HepG2 (cell line): Measurements from ENCODE around the gene CFAP100. TPM values are rescaled to one million over a fixed set of nuclear protein-coding genes. Genes with fewer than 3 reads are reported as not detected.

Experiments
- ATAC-seq: fragments of 200-7000 bp; cut with Tn5 transposase; 3 replicates; pipeline ENCODE4 v1.9.1; 2020; ENCODE audit warnings: mild to moderate bottlenecking, moderate library complexity
- Bru-seq: library from RNA; stranded (reverse); fragments of 400-500 nt; gene quantifications from one replicate; lab custom pipeline; 2021; lab: Mats Ljungman, UMichigan
- BruChase-seq, 2 experiments: library from RNA; stranded (reverse); fragments of 400-500 nt; gene quantifications; one replicate each; lab custom pipeline; 2021; lab: Mats Ljungman, UMichigan
- BruUV-seq: library from RNA; stranded (reverse); fragments of 400-500 nt; replicated peaks from 2 replicates; lab custom pipeline; 2021; lab: Mats Ljungman, UMichigan
- CTCF ChIA-PET: fragments of 300-600 bp; formaldehyde crosslinking; extraction: SDS; loops from one replicate; lab custom pipeline; 2021; ENCODE audit warnings: low total read pairs, inconsistent platforms, low intra/inter-chr PET ratio; lab: Yijun Ruan, JAX
- POLR2A ChIA-PET: fragments of 350-600 bp; sonication (Branson Sonifier 250); formaldehyde crosslinking; loops from one replicate; lab custom pipeline; 2020; ENCODE audit warnings: antibody characterized with exemption, inconsistent platforms; lab: Yijun Ruan, JAX
- DNase-seq: peaks from one replicate; pipeline ENCODE4 v3.0.0-alpha.2; 2015; ENCODE audit warnings: low spot score
- FAIRE-seq: peaks from 3 replicates; lab custom pipeline; 2011; peaks lifted over from hg19 to GRCh38; lab: Jason Lieb, UNC
- H2AFZ ChIP-seq: one replicate; pipeline ENCODE4 v1.6.1; 2011; ENCODE audit warnings: low read length, inconsistent platforms
- H3K27ac ChIP-seq: fragments of 300-600 bp; 3 replicates; pipeline ENCODE4 v1.8.0; 2011; ENCODE audit warnings: mixed run types, mild to moderate bottlenecking, mixed read lengths, low read length, inconsistent platforms; ENCODE audit not compliant: insufficient read depth; ENCODE audit errors: extremely low read length
- H3K27me3 ChIP-seq, 2 experiments: fragments of 200-600 bp in 1 of 2; 2 replicates in 1 of 2; 3 replicates in 1 of 2; pipeline versions ENCODE4 v1.6.0 to v1.8.0; 2011; ENCODE audit warnings: low read length in 2 of 2, mild to moderate bottlenecking in 2 of 2, moderate library complexity in 2 of 2, inconsistent platforms in 1 of 2; ENCODE audit not compliant: insufficient read depth in 2 of 2, control insufficient read depth in 1 of 2
- H3K36me3 ChIP-seq, 2 experiments: fragments of 200-600 bp in 1 of 2; replicated peaks in 1 of 2; 2 replicates in 1 of 2; 3 replicates in 1 of 2; pipeline versions ENCODE4 v1.5.1 to v1.8.0; 2011; ENCODE audit warnings: low read length in 2 of 2, inconsistent platforms in 1 of 2; ENCODE audit not compliant: insufficient read depth in 2 of 2, control insufficient read depth in 1 of 2
- H3K4me1 ChIP-seq: 2 replicates; pipeline ENCODE4 v1.5.1; 2012; ENCODE audit warnings: low read length, inconsistent platforms; ENCODE audit not compliant: insufficient read depth
- H3K4me2 ChIP-seq: 2 replicates; pipeline ENCODE4 v1.6.0; 2011; ENCODE audit warnings: low read depth, low read length, inconsistent platforms
- H3K4me3 ChIP-seq, 3 experiments: fragments of 200-600 bp in 1 of 3; sonication (generic), shearing (Covaris generic) in 1 of 3; replicated peaks in 1 of 3; 2 replicates each; pipeline ENCODE4 v1.5.1; 2011 to 2016; ENCODE audit warnings: low read length in 3 of 3, inconsistent platforms in 2 of 3, low read depth in 2 of 3, mild to moderate bottlenecking in 2 of 3, control low read depth in 1 of 3, mixed read lengths in 1 of 3; ENCODE audit not compliant: insufficient read depth in 1 of 3
- H3K79me2 ChIP-seq: one replicate; pipeline ENCODE4 v1.6.1; 2011; ENCODE audit warnings: low read length, inconsistent platforms; ENCODE audit not compliant: insufficient read depth
- H3K9ac ChIP-seq: 2 replicates; pipeline ENCODE4 v1.6.0; 2011; ENCODE audit warnings: mild to moderate bottlenecking, low read depth, low read length, inconsistent platforms; ENCODE audit not compliant: insufficient read depth
- H3K9me3 ChIP-seq: 2 replicates; pipeline ENCODE4 v1.5.1; 2012; ENCODE audit warnings: mild to moderate bottlenecking, low read length
- H4K20me1 ChIP-seq: 2 replicates; pipeline ENCODE4 v1.6.0; 2011; ENCODE audit warnings: inconsistent platforms, mild to moderate bottlenecking, low read length, moderate library complexity; ENCODE audit not compliant: insufficient read depth
- ARID2 ChIP-seq: sonication (generic); formaldehyde crosslinking; IDR thresholded peaks from 2 replicates; pipeline ENCODE4 v1.8.1; 2022; ENCODE audit warnings: mild to moderate bottlenecking, missing genetic modification reagents, borderline replicate concordance
- DBP ChIP-seq: sonication (generic); formaldehyde crosslinking; IDR thresholded peaks from 2 replicates; pipeline ENCODE4 v1.4.0; 2020; ENCODE audit warnings: missing genetic modification reagents; ENCODE audit errors: not compliant biosample characterization
- MAFG ChIP-seq: sonication (generic); formaldehyde crosslinking; IDR thresholded peaks from 2 replicates; pipeline ENCODE4 v1.5.1; 2020; ENCODE audit warnings: mild to moderate bottlenecking, missing genetic modification reagents
- PHF8 ChIP-seq: sonication (generic); formaldehyde crosslinking; IDR thresholded peaks from 2 replicates; pipeline ENCODE4 v1.5.0; 2020; ENCODE audit warnings: missing genetic modification reagents
- ZBTB34 ChIP-seq: sonication (generic); formaldehyde crosslinking; IDR thresholded peaks from 2 replicates; pipeline ENCODE4 v1.8.0; 2022; ENCODE audit warnings: mild to moderate bottlenecking, missing genetic modification reagents
- WGBS: methylation state at CpG from one replicate; pipeline ENCODE4 v1.1.6; 2017; ENCODE audit warnings: low lambda C conversion rate; 5-methylcytosine and 5-hydroxymethylcytosine counted together
- in situ Hi-C: cut with HindIII; loops from 2 replicates; pipeline ENCODE4 v1.10.0; 2017; ENCODE audit warnings: low pct_unique_long_range_greater_than_20kb; ENCODE audit not compliant: extremely low pct_ligation_motif_present
- intact Hi-C: fragments of 100-400 bp; cut with micrococcal nuclease; formaldehyde crosslinking; loops from one replicate; pipeline ENCODE4 v1.10.0; 2022; ENCODE audit not compliant: unreplicated experiment
- long read RNA-seq, 2 experiments: library from RNA in 1 of 2; library from polyadenylated mRNA in 1 of 2; stranded (forward) in 1 of 2; unstranded in 1 of 2; transcript quantifications; one replicate each; pipeline ENCODE4 v2.0.0, GENCODE V29; 2019 to 2022
- polyA minus RNA-seq, 3 experiments: library from RNA; depleted of rRNA, polyadenylated mRNA; stranded (reverse); fragments of >200 nt; gene quantifications; 2 replicates each; pipeline ENCODE4 v1.2.3, GENCODE V29; 2011; ENCODE audit warnings: low replicate concordance in 1 of 3
- polyA plus RNA-seq, 8 experiments: library from polyadenylated mRNA; depleted of rRNA in 3 of 8; stranded (reverse) in 7 of 8; unstranded in 1 of 8; fragments of >200 nt; fragmentation: Illumina TruSeq in 4 of 8; extraction: Trizol in 4 of 8; gene quantifications; 2 replicates each; pipeline versions ENCODE4 v1.2.1 to v1.2.3, GENCODE V29; 2011 to 2016; ENCODE audit warnings: low read depth in 4 of 8, missing spikeins in 1 of 8, mixed read lengths in 1 of 8; ENCODE audit not compliant: insufficient read depth in 1 of 8
- total RNA-seq, 5 experiments: library from RNA; depleted of rRNA; stranded (reverse); fragments of >200 nt; fragmentation: Illumina TruSeq; extraction: Trizol; gene quantifications; 2 replicates each; pipeline ENCODE4 v1.2.3, GENCODE V29; 2016; ENCODE audit warnings: low read depth in 1 of 5
- TF ChIP-seq, protein P1 (sequence below): sonication (generic); formaldehyde crosslinking; IDR thresholded peaks from one replicate; pipeline ENCODE4 v1.5.1; 2020; ENCODE audit warnings: mild to moderate bottlenecking, missing genetic modification reagents; ENCODE audit errors: not compliant biosample characterization

CFAP100 gene
- total RNA-seq (2016; rRNA removed; fragmentation: Illumina TruSeq; extraction: Trizol) (0.36 TPM in 1 of 2 replicates, not detected in the other), polyA plus RNA-seq (2011; rRNA removed) (0.32 and 0.63 TPM in 2 replicates), polyA minus RNA-seq (2011; rRNA and poly(A)+ RNA removed; ENCODE audit: low replicate concordance) (0.12 TPM in 1 of 2 replicates, not detected in the other), Bru-seq, nascent RNA (percentile 15 among the genes with signal in this experiment), BruChase-seq, experiment 1, labeled RNA remaining after a 6-hour chase (percentile 12 among the genes with signal in this experiment), BruChase-seq, experiment 2, labeled RNA remaining after a 2-hour chase (percentile 5 among the genes with signal in this experiment)
- total RNA-seq (2016; cell fraction: cytosol; rRNA removed; fragmentation: Illumina TruSeq; extraction: Trizol; ENCODE audit: low read depth) = not detected in 2 replicates
- total RNA-seq (2016; cell fraction: insoluble cytoplasmic fraction; rRNA removed; fragmentation: Illumina TruSeq; extraction: Trizol) = 0.43 TPM in 1 of 2 replicates, not detected in the other
- total RNA-seq (2016; cell fraction: membrane; rRNA removed; fragmentation: Illumina TruSeq; extraction: Trizol) = not detected in 2 replicates
- total RNA-seq (2016; cell fraction: nucleus; rRNA removed; fragmentation: Illumina TruSeq; extraction: Trizol) = not detected in 2 replicates
- 0.58 and 0.59 TPM in 2 replicates for polyA plus RNA-seq (2011; cell fraction: cytosol; rRNA removed)
- 0.42 and 0.63 TPM in 2 replicates for polyA plus RNA-seq (2011; cell fraction: nucleus; rRNA removed)
- 0.09 and 1.1 TPM in 2 replicates for polyA plus RNA-seq (2012)
- not detected in 2 replicates for polyA plus RNA-seq (2016; cell fraction: cytosol; fragmentation: Illumina TruSeq; extraction: Trizol; ENCODE audit: low read depth)
- polyA plus RNA-seq (2016; cell fraction: insoluble cytoplasmic fraction; fragmentation: Illumina TruSeq; extraction: Trizol; ENCODE audit: low read depth) = 0.30 TPM in 1 of 2 replicates, not detected in the other
- not detected in 2 replicates for polyA plus RNA-seq (2016; cell fraction: membrane; fragmentation: Illumina TruSeq; extraction: Trizol; ENCODE audit: low read depth)
- polyA plus RNA-seq (2016; cell fraction: nucleus; fragmentation: Illumina TruSeq; extraction: Trizol; ENCODE audit: insufficient read depth, low read depth) = not detected in 2 replicates
- 1.1 TPM in 1 of 2 replicates, not detected in the other for polyA minus RNA-seq (2011; cell fraction: cytosol; rRNA and poly(A)+ RNA removed)
- polyA minus RNA-seq (2011; cell fraction: nucleus; rRNA and poly(A)+ RNA removed) = not detected in 2 replicates
- long read RNA-seq, experiment 1, partial matches to known transcripts = 1 of 1 reads
- long read RNA-seq, experiment 1, other reads (novel, unspliced or antisense) = 0 of 1 reads
- long read RNA-seq, experiment 2 = 0 reads

- H3K4me2 ChIP-seq = no peak within 1 kb of the TSS
- POLR2A ChIA-PET = no interaction called here
- H2AFZ ChIP-seq = no peak within 1 kb of the TSS
- H3K36me3 ChIP-seq = no peaks in the 10 kb centered on the region
- H3K27ac ChIP-seq = no peak within 1 kb of the TSS
- H4K20me1 ChIP-seq = no peaks in the 10 kb centered on the region
- WGBS = 67% methylated on average over 28 of the region's 43 CpGs
- no peak for ATAC-seq
- BruUV-seq = no TSS peak
- no peaks in the 10 kb centered on the region for H3K9me3 ChIP-seq
- FAIRE-seq = no peak
- peaks cover 5% of the 10 kb centered on the region for H3K4me1 ChIP-seq
- no peaks in the 10 kb centered on the region for H3K79me2 ChIP-seq
- intact Hi-C loops (no loop called here), in situ Hi-C loops (loop anchor here (5.0 kb wide), 1 partner anchor 147 kb away; no protein-coding TSS in a partner anchor)
- H3K9ac ChIP-seq = no peak within 1 kb of the TSS
- no peak within 1 kb of the TSS for H3K4me3 ChIP-seq
- H3K27me3 ChIP-seq = peaks cover 2 to 37% of the 10 kb centered on the region in 2 experiments; a peak in 3 of 5 replicates
- DNase-seq = no peak
- CTCF ChIA-PET = no interaction called here
- no peak for TF ChIP-seq MAFG (CRISPR knock-in tag)
- TF ChIP-seq ARID2 (CRISPR knock-in tag) = no peak
- TF ChIP-seq PHF8 = no peak
- no peak for TF ChIP-seq DBP (CRISPR knock-in tag)
- TF ChIP-seq, protein P1, sequence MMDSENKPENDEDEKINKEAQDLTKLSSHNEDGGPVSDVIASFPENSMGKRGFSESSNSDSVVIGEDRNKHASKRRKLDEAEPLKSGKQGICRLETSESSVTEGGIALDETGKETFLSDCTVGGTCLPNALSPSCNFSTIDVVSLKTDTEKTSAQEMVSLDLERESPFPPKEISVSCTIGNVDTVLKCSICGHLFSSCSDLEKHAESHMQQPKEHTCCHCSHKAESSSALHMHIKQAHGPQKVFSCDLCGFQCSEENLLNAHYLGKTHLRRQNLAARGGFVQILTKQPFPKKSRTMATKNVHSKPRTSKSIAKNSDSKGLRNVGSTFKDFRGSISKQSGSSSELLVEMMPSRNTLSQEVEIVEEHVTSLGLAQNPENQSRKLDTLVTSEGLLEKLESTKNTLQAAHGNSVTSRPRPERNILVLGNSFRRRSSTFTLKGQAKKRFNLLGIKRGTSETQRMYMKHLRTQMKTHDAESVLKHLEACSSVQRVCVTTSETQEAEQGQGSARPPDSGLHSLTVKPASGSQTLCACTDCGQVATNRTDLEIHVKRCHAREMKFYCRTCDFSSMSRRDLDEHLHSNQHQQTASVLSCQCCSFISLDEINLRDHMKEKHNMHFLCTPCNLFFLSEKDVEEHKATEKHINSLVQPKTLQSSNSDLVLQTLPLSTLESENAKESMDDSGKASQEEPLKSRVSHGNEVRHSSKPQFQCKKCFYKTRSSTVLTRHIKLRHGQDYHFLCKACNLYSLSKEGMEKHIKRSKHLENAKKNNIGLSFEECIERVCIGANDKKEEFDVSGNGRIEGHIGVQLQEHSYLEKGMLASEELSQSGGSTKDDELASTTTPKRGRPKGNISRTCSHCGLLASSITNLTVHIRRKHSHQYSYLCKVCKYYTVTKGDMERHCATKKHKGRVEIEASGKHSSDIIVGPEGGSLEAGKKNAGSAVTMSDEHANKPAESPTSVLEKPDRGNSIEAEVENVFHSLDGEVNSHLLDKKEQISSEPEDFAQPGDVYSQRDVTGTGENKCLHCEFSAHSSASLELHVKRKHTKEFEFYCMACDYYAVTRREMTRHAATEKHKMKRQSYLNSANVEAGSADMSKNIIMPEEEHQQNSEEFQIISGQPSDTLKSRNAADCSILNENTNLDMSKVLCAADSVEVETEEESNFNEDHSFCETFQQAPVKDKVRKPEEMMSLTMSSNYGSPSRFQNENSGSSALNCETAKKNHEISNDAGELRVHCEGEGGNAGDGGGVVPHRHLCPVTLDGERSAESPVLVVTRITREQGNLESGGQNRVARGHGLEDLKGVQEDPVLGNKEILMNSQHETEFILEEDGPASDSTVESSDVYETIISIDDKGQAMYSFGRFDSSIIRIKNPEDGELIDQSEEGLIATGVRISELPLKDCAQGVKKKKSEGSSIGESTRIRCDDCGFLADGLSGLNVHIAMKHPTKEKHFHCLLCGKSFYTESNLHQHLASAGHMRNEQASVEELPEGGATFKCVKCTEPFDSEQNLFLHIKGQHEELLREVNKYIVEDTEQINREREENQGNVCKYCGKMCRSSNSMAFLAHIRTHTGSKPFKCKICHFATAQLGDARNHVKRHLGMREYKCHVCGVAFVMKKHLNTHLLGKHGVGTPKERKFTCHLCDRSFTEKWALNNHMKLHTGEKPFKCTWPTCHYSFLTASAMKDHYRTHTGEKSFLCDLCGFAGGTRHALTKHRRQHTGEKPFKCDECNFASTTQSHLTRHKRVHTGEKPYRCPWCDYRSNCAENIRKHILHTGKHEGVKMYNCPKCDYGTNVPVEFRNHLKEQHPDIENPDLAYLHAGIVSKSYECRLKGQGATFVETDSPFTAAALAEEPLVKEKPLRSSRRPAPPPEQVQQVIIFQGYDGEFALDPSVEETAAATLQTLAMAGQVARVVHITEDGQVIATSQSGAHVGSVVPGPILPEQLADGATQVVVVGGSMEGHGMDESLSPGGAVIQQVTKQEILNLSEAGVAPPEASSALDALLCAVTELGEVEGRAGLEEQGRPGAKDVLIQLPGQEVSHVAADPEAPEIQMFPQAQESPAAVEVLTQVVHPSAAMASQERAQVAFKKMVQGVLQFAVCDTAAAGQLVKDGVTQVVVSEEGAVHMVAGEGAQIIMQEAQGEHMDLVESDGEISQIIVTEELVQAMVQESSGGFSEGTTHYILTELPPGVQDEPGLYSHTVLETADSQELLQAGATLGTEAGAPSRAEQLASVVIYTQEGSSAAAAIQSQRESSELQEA (CRISPR knock-in tag) = no peak
- TF ChIP-seq ZBTB34 (CRISPR knock-in tag) = no peak
Measured at GRCh38 chr3:126394179-126394976, at the start of gene CFAP100. Gene CFAP100 (plus strand): TSS chr3:126394909. CDS start chr3:126396001, 1,092 bp downstream.
